AG10803 (cell line): Measurements from ENCODE around the gene TTLL11.

ENCODE experiments used
- DNase-seq: peaks from one replicate; pipeline ENCODE4 v3.0.0; 2010; ENCODE audit warnings: low read depth
- H3K4me3 ChIP-seq: 2 replicates; pipeline ENCODE4 v1.5.1; 2011; ENCODE audit warnings: mild to moderate bottlenecking, low read length, control low read depth
- TF ChIP-seq, protein P1 (sequence below): conservative IDR thresholded peaks from 2 replicates; pipeline ENCODE4 v1.5.1; 2011; ENCODE audit warnings: mild to moderate bottlenecking, low read length, control low read depth, inconsistent platforms

The TTLL11 gene

DNA sequence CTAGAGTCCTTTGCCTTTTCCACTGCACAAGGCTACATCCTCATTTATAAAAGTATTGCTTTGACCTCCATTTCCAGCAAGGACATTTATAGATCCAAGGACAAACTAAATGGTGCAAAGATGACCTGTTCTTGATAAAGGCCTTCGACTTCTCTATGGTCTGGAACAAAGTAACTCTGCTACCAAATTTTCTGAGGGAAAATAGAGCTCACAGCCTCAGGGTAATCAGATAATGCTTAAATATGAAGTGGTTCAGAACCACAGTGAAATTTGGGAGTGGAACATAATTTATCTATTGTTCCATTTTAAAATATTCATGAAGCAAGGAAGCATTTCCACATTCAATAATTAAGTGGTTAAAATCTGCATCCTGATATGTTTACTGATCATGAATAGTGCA, 137.5 kb downstream of the TTLL11 start:
- TF ChIP-seq, protein P1, sequence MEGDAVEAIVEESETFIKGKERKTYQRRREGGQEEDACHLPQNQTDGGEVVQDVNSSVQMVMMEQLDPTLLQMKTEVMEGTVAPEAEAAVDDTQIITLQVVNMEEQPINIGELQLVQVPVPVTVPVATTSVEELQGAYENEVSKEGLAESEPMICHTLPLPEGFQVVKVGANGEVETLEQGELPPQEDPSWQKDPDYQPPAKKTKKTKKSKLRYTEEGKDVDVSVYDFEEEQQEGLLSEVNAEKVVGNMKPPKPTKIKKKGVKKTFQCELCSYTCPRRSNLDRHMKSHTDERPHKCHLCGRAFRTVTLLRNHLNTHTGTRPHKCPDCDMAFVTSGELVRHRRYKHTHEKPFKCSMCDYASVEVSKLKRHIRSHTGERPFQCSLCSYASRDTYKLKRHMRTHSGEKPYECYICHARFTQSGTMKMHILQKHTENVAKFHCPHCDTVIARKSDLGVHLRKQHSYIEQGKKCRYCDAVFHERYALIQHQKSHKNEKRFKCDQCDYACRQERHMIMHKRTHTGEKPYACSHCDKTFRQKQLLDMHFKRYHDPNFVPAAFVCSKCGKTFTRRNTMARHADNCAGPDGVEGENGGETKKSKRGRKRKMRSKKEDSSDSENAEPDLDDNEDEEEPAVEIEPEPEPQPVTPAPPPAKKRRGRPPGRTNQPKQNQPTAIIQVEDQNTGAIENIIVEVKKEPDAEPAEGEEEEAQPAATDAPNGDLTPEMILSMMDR: no peak
- H3K4me3 ChIP-seq: no peak overlapping the region
- DNase-seq: no peak

GRCh38 chr9:121954477-121955140, 138.5 kb downstream of the TTLL11 start:
- TF ChIP-seq, protein P1: no peak
- no peak overlapping the region for H3K4me3 ChIP-seq
- DNase-seq: peak; percentile 80

GRCh38 chr9:121952611-121953010, 140.5 kb downstream of the TTLL11 start:
- TF ChIP-seq, protein P1: no peak
- no peak for DNase-seq

GRCh38 chr9:121950866-121951265, 142.2 kb downstream of the TTLL11 start:
- DNase-seq: no peak

More at GRCh38 chr9:121952611-121953010, 140.5 kb downstream of the TTLL11 start:
- no peak overlapping the region for H3K4me3 ChIP-seq

DNA sequence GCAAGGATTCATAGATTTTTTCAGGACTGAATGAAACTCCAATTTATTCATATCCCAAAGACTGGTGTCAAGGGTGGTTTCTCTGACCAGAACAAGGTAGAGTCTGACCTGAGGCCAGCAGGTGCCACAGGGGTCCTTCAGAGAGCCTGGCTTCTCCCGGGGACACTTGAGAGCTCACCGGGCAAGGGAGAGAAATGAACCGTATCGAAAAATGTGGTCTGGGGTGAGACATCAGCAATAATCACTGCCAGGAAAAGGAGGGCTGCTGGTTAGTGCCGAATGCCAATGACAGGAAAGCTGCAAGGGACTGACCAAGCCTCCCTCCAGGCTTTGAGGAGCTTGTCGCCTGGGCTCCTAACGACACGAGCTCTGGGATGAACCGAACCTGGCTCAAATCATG, 142.7 kb downstream of the TTLL11 start:
- no peak overlapping the region for H3K4me3 ChIP-seq
- TF ChIP-seq, protein P1: no peak
- DNase-seq: no peak

More at GRCh38 chr9:121950866-121951265, 142.2 kb downstream of the TTLL11 start:
- TF ChIP-seq, protein P1: no peak
- H3K4me3 ChIP-seq: no peak overlapping the region

- TF ChIP-seq, protein P1: no peak
- no peak for DNase-seq
- H3K4me3 ChIP-seq: no peak overlapping the region
Measured at GRCh38 chr9:121949766-121950165, 143.3 kb downstream of the TTLL11 start.

GRCh38 chr9:121949364-121949763, 143.7 kb downstream of the TTLL11 start:
- TF ChIP-seq, protein P1: no peak
- DNase-seq: no peak
- H3K4me3 ChIP-seq: no peak overlapping the region
